HT-29 (cell line): ENCODE results near the gene SPACA4. TPM values are rescaled to one million over a fixed set of nuclear protein-coding genes. Genes with fewer than 3 reads are reported as not detected.

ENCODE experiments used
- DNase-seq: peaks from one replicate; pipeline ENCODE4 v3.0.0-alpha.2; 2015; ENCODE audit warnings: low spot score
- total RNA-seq: library from RNA; depleted of rRNA; stranded (reverse); fragments of >200 nt; shearing (Covaris generic); gene quantifications from 2 replicates; pipeline ENCODE4 v1.2.3, GENCODE V29; 2014

SPACA4 gene
- total RNA-seq, 1 experiment from 2014 or later, result 2.3 TPM

GRCh38 chr19:48596679-48597465 lies 9.7 kb upstream of the SPACA4 start:
- no peak for DNase-seq

- DNase-seq, result no peak
These were observed 7.4 kb upstream of the SPACA4 start for GRCh38 chr19:48598996-48599700.

DNA sequence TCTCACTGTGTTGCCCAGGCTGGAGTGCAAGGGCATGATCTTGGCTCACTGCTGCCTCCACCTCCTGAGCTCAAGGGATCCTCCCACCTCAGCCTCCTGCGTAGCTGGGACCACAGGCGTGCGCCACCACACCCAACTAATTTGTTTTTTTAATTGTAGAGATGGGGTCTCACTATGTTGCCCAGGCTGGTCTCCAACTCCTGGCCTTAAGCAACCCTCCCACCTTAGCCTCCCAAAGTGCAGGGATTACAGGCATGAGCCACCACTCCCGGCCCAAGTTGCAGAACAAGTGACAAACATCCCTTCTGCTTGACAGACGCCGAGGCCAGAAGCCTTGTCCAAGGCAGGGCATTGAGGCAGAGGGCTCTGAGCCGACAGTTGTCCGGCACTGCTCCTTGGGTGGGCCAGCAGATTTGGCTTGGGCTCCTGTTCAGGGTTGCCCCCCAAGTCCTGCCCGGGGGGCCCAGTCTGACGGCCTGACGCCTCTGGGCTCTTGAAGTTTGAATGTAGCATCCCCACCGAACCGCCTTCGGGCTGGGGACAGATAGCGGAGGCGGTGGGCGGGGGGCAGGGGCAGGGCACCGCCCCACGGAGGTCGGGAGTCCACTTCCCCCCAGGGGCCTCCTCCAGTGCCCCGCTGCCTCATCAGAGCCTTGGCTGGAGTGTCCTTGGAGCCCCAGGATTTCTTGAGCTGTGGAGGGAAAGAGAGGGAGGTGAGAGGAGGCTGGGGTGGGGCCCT lies 5.7 kb upstream of the SPACA4 start:
- no peak for DNase-seq

DNA sequence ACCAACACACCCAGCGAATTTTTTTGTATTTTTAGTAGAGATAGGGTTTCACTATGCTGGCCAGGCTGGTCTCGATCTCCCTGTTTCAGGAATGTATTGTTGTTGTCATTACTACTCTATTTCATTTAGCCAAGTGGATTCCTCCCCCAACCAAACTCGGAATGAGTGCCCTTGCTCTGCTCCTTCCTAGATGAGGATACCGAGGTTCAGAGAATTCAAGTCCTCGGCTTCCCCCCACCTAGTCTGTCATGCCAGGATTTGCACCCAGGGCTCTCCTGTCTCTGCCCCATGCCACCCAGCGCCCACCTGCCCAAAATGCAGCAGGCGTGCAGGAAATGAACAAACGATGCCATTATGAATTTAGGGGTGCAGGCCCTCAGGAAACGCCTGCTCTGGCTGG lies 3.5 kb upstream of the SPACA4 start:
- DNase-seq, result no peak

DNA sequence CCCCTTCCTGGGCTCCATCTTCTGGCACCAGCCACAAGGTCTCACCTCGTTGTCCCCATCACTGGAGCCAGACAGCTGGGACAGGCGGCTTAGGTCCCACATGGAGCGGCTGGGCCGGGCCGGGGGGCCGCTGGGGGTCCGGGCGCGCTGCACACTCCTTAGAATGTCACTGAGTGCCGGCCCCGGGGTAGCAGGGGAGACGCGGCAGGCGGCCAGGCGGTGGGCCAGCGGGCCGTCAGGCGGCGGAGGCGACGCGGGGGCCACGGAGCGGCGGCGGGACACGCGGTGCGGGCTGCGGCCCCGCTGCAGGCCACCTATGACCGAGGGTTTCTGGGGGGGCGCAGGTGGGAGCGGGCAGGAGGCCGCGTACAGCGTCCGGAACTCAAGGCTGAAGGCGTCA lies 3.1 kb upstream of the SPACA4 start:
- DNase-seq, result no peak

GRCh38 chr19:48603850-48604249 lies 2.7 kb upstream of the SPACA4 start:
- DNase-seq, result no peak

- no peak for DNase-seq
These were observed 815 bp downstream of the SPACA4 start for GRCh38 chr19:48607359-48607755.

DNA sequence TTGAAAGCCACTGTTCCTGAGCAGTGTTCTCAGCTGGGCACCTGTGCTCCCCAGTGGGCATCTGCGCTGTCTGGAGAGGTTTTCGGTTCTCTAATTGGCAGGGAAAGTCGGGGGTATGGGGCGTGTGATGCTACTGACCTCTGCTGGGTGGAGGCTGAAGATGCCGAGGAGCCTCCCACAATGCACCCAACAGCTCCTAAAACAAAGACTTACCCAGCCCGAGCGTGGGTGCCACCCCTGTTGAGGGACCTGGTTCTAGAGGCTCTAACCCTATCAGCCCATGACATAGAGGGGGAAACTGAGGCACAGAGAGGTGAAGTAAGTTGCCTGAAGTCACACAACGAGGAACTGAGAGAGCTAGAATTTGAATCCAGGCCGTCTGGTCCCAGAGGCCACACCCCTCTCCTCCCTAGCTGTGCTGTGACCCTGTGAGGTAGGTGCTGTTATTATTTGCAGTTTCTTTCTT lies 2.3 kb downstream of the SPACA4 start:
- peak; percentile 93 for DNase-seq

- no peak for DNase-seq
These were observed 3.1 kb downstream of the SPACA4 start for GRCh38 chr19:48609571-48610108.

DNA sequence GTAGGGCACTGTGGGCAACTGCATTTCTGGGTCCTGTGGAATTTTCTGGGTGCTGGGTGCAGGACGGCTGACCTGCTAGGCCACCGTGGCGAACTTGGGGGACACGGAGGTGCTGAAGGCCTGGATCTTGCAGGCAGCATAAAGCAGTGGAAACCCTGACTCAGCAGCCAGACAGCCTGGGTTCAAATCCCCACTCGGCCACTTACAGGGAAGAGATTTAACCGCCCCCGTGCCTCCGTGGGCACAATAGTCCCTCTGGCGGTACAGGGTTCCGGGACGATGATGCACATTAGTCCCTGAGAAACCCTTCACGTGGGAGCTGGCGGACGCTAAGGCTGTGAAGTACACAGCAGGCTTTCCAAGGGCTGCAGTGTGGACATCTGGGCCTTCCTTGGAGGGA lies 5.3 kb downstream of the SPACA4 start:
- no peak for DNase-seq

GRCh38 chr19:48613024-48613851 lies 6.7 kb downstream of the SPACA4 start:
- peak; percentile 82 for DNase-seq

DNA sequence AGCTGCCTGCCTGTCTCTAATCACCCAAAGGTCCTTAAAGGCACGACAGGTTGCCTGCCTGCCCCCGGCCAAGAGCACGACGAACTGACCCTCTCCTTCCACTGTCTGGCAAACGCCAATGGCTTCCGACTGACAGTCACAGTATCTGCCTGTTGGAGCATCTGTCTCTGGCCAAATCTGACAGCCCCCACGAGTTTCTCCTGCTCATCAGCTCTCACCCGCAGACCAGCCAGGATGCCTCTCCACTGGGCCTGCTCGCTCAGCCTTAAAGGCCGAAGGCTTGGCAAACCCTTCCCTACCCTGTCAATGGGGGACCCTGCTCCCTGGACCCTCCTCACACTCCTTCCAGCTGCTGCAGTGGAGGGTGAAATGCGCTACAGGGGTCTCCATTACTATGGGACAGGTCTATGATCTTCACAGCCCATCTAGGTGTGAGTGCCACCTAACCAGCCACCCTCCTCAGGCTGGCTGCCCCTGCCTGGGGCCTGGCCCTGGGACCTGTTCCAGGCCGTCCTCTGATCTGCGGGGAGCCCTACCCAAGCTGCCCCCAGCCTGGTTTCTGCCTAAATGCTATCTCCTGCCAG lies 7.4 kb downstream of the SPACA4 start:
- DNase-seq, result peak; percentile 41

- DNase-seq, result peak; percentile 97
These were observed 8.1 kb downstream of the SPACA4 start, which contains the start of gene FAM83E for GRCh38 chr19:48614436-48615230. Gene FAM83E, minus strand, starts transcription at chr19:48615076. Its CDS starts 1,704 bp downstream, at chr19:48613372.

GRCh38 chr19:48615231-48616040 lies 8.9 kb downstream of the SPACA4 start:
- DNase-seq, result no peak

DNA sequence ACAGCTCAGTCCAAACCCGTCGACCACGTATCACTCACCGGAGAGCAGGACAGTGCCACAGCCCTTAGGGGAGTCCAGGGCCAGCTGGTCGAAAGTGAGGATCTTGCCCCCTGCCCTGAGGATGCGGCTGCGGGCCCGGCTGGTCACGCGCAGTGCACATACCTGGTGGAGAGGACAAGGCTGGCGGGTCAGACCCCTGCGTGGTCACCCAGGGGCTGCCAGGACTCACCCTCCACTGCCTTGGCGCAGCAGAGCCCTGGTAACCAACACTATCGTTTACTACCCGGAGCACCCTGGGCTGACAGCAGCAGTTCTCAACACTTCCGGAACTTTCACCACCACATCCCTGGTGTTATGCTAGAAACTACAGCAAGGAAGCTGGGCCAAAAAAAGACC lies 9.5 kb downstream of the SPACA4 start:
- no peak for DNase-seq

- no peak for DNase-seq
These were observed 10.0 kb downstream of the SPACA4 start for GRCh38 chr19:48616491-48617056.

GRCh38 chr19:48617146-48617937 lies 10.8 kb downstream of the SPACA4 start:
- DNase-seq, result peak; percentile 64
